HFF-Myc (cell line): ENCODE results near the gene TENT5C.

ENCODE experiments used
- DNase-seq: peaks from one replicate; pipeline ENCODE4 v3.0.0-alpha.2; 2011; ENCODE audit warnings: low read depth; ENCODE audit errors: extremely low read depth
- H3K4me3 ChIP-seq: replicated peaks from 2 replicates; pipeline ENCODE4 v1.5.1; 2011; ENCODE audit warnings: low read depth, mild to moderate bottlenecking, control low read depth, low read length
- TF ChIP-seq, protein P1 (sequence below): IDR thresholded peaks from 2 replicates; pipeline ENCODE4 v1.5.1; 2012; ENCODE audit warnings: mild to moderate bottlenecking, low read depth, low read length, control low read depth; ENCODE audit errors: missing control alignments

TENT5C gene

DNA sequence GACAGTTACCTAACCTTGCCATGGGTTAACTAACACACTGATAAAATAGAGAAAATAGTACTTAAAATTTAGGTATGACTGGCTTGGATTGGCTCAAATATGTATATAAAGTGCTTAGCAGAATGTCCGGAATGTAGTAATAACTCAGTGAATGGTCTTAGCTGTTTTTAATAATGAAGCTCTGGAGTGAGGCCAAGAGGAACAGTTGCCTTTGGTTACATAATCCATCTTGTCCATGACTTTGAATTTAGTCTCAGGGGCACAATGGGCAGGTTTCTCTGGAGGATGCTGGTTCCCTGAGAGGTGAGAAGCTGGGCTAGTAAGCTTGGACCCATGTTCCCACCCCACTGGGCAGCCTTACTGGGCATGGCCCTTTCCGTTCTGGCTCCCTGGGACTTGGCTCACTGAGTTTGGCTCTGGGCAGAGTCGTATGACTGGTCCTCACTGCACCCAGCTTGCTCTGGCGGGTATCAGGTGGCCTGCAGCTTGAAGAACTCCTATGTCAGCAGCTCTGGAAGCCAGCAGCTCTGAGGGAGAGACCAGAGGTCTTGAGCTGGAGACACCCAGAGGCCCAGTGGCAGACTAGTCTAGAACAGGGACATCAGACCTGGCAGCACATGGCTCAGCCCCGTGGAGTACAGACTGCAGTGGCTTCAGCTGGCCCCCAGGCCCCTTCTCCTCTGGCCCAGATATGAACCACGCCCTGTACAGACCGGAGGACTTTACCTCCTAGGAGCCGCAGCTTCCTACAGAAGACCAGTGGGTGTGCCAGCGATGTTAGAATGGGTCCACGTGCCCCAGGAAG lies 40.4 kb downstream of the TENT5C start:
- TF ChIP-seq, protein P1, sequence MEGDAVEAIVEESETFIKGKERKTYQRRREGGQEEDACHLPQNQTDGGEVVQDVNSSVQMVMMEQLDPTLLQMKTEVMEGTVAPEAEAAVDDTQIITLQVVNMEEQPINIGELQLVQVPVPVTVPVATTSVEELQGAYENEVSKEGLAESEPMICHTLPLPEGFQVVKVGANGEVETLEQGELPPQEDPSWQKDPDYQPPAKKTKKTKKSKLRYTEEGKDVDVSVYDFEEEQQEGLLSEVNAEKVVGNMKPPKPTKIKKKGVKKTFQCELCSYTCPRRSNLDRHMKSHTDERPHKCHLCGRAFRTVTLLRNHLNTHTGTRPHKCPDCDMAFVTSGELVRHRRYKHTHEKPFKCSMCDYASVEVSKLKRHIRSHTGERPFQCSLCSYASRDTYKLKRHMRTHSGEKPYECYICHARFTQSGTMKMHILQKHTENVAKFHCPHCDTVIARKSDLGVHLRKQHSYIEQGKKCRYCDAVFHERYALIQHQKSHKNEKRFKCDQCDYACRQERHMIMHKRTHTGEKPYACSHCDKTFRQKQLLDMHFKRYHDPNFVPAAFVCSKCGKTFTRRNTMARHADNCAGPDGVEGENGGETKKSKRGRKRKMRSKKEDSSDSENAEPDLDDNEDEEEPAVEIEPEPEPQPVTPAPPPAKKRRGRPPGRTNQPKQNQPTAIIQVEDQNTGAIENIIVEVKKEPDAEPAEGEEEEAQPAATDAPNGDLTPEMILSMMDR: no peak
- peak; percentile 7 for DNase-seq
- no peak overlapping the region for H3K4me3 ChIP-seq

DNA sequence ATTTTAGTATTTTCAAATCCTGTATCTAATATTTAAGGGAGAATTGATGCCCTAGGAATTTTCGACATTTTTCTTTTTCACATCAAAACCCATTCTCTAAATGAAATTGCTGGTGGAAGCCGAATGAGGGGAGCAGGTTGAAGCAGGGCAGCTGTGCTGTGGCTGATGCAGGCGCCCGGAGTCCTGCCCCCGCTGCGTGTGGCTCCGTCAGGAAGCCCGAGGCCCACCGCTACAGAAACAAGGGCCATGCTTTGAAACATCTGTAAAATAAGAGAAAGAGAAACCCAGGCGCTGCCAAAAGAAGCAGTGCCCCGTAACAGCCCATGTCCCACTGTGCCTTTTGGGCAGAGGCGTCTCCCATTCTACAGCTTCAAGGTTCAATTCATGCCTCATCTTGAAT lies 41.1 kb downstream of the TENT5C start:
- TF ChIP-seq, protein P1: no peak
- H3K4me3 ChIP-seq: no peak overlapping the region
- no peak for DNase-seq

DNA sequence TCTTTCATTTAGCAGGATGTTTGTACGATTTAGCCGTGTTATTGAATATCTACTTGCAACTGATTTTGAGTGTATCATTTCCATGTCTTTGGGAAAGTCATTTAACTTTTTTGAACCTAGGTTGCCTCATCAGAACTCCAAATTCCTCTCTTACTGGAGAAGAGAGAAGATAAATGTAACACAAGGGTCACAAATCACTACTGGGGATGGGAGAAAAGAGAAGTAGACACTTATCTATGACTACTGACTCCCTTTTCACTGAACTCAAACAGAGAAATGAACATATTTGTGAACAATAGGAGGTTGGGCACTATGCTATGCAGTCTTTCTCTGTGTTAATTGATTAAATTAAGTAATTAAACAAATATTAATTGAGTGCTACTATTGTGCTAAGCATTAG lies 42.2 kb downstream of the TENT5C start:
- no peak for DNase-seq
- H3K4me3 ChIP-seq: no peak overlapping the region
- TF ChIP-seq, protein P1: no peak

DNA sequence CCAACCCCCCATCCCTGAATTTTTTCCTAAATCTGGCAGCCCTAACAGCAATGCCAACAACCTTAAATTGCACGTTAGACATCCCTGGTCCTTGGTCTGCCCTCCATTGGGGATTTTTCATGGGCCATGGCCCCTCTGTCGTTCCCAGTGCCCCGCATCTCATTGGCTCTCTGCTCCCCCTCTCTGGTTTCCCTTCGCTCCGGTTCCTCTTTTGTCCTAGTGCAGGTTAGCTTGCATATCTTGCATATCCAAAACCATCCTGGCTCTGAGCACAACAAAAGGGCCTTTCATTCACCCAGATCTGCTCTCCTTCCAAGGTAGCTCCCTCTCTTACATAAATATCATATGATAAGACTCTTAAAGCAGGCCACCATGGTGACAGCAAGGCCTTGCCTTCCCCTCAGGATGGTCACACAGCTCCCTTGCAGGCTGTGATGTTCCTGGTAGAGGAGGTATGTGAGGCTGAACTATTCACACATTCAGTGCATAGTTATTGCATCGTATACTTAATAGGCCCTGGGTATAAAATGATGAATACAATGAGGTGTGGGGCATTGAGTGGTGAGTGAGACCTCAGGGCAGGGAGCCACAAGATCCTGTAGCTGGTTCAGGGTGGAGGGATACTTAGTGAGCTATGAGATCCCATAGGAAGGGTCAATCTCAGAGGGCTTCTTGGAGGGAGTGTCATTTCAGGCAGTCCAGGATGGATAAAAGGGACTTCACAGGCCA lies 45.2 kb downstream of the TENT5C start:
- H3K4me3 ChIP-seq: no peak overlapping the region
- no peak for DNase-seq
- TF ChIP-seq, protein P1: no peak

DNA sequence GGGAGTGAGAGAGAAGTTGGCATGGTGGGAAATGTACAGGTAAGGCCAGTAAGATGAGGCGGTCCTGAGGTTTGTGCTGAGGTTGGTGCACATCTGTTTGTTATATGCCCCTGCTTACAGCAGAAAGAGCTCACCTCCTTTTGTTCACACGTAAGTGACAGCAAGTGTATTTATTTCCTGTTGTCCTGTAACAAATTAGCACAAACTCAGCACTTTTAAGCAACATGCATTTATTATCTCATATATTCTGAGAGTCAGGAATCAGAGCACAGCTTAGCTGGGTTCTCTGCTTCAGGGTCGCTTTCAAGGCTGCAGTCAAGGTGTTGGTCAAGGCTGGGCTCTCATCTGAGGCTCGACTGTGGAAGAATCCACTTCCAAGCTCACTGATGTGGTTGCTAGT lies 45.8 kb downstream of the TENT5C start:
- no peak for DNase-seq
- TF ChIP-seq, protein P1: no peak
- H3K4me3 ChIP-seq: no peak overlapping the region

DNA sequence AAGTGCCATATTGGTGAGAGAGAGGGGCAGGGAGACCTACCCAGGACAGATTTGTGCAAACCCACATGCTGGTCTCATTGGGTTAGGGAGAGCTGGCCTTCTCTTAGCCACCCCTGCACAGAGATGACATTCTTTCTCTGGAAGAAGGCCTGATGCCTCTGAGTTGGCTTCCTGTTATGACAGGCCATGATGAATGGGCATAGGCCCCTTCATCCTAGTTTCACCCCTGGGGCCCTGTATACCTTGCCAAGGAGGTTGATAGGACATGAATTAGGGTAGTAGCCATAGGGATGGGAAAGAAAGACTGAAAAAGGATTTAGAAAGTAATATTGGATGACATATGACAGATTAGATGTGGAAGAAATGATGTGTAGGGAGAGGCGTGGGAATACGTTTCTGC lies 46.6 kb downstream of the TENT5C start:
- TF ChIP-seq, protein P1: no peak
- no peak for DNase-seq
- H3K4me3 ChIP-seq: no peak overlapping the region
